GM19463 (cell line): ENCODE measurements around the gene STRN.
"Not testable (repeated sequence)": the region's sequence is repeated elsewhere in the genome, so short reads cannot be mapped to it uniquely, and the experiment has no call there.

Experiments used
- ATAC-seq: cut with Tn5 transposase; IDR thresholded peaks from one replicate; pipeline ENCODE4 v1.9.1; 2021; ENCODE audit warnings: mild to moderate bottlenecking, moderate library complexity; ENCODE audit not compliant: unreplicated experiment

The STRN gene

GRCh38 chr2:36964496-36965058, 1.8 kb downstream of the STRN start:
- ATAC-seq = no peak

- no peak for ATAC-seq
Observed at GRCh38 chr2:36963734-36964133, 2.6 kb downstream of the STRN start.

GRCh38 chr2:36963106-36963505, 3.2 kb downstream of the STRN start:
- no peak for ATAC-seq

GRCh38 chr2:36960773-36961172, 5.6 kb downstream of the STRN start:
- no peak for ATAC-seq

- no peak for ATAC-seq
Observed at GRCh38 chr2:36960005-36960675, 6.2 kb downstream of the STRN start.

- ATAC-seq = no peak
Observed at GRCh38 chr2:36954977-36955607, 11.2 kb downstream of the STRN start.

- no peak for ATAC-seq
Observed at GRCh38 chr2:36952748-36953197, 13.6 kb downstream of the STRN start.

- no peak for ATAC-seq
Observed at GRCh38 chr2:36951574-36951973, 14.8 kb downstream of the STRN start.

- ATAC-seq = no peak
Observed at GRCh38 chr2:36951027-36951518, 15.3 kb downstream of the STRN start.

GRCh38 chr2:36949845-36950244, 16.5 kb downstream of the STRN start:
- ATAC-seq = no peak

GRCh38 chr2:36945240-36945639, 21.1 kb downstream of the STRN start:
- not testable (repeated sequence) for ATAC-seq

- ATAC-seq = no peak
Observed at GRCh38 chr2:36941867-36942266, 24.5 kb downstream of the STRN start.

GRCh38 chr2:36936526-36936925, 29.8 kb downstream of the STRN start:
- ATAC-seq = not testable (repeated sequence)

- not testable (repeated sequence) for ATAC-seq
Observed at GRCh38 chr2:36931688-36932087, 34.6 kb downstream of the STRN start.

GRCh38 chr2:36930787-36931410, 35.4 kb downstream of the STRN start:
- not testable (repeated sequence) for ATAC-seq

- ATAC-seq = not testable (repeated sequence)
Observed at GRCh38 chr2:36926175-36927132, 39.9 kb downstream of the STRN start.

- not testable (repeated sequence) for ATAC-seq
Observed at GRCh38 chr2:36922629-36923028, 43.7 kb downstream of the STRN start.

GRCh38 chr2:36921984-36922383, 44.4 kb downstream of the STRN start:
- ATAC-seq = no peak

GRCh38 chr2:36919041-36919837, 47.1 kb downstream of the STRN start:
- ATAC-seq = no peak

GRCh38 chr2:36918307-36918706, 48.0 kb downstream of the STRN start:
- ATAC-seq = no peak
